HG02623 (cell line): ENCODE data around the gene GOLGA6L26.
"Not testable (repeated sequence)": the region's sequence is repeated elsewhere in the genome, so short reads cannot be mapped to it uniquely, and the experiment has no call there.

Experiments
- ATAC-seq: cut with Tn5 transposase; IDR thresholded peaks from one replicate; pipeline ENCODE4 v1.9.1; 2021; ENCODE audit warnings: moderate library complexity; ENCODE audit not compliant: unreplicated experiment

Gene GOLGA6L26

GRCh38 chr15:23334096-23334495 lies at the start of gene GOLGA6L26:
Gene GOLGA6L26 (minus strand): TSS chr15:23334196. CDS start chr15:23334135, 61 bp downstream.
- not testable (repeated sequence) for ATAC-seq

- not testable (repeated sequence) for ATAC-seq
Measured at GRCh38 chr15:23381192-23381591, 47.2 kb upstream of the GOLGA6L26 start.

GRCh38 chr15:23380700-23381099 lies 46.7 kb upstream of the GOLGA6L26 start:
- not testable (repeated sequence) for ATAC-seq

GRCh38 chr15:23378946-23379345 lies 45.0 kb upstream of the GOLGA6L26 start:
- ATAC-seq = not testable (repeated sequence)

- ATAC-seq = not testable (repeated sequence)
Measured at GRCh38 chr15:23374226-23374625, 40.2 kb upstream of the GOLGA6L26 start.

GRCh38 chr15:23372891-23373600 lies 39.0 kb upstream of the GOLGA6L26 start:
- ATAC-seq = not testable (repeated sequence)

- ATAC-seq = no peak
Measured at GRCh38 chr15:23372284-23372683, 38.3 kb upstream of the GOLGA6L26 start.

- not testable (repeated sequence) for ATAC-seq
Measured at GRCh38 chr15:23371868-23372267, 37.9 kb upstream of the GOLGA6L26 start.

GRCh38 chr15:23371134-23371533 lies 37.1 kb upstream of the GOLGA6L26 start:
- ATAC-seq = not testable (repeated sequence)

- no peak for ATAC-seq
Measured at GRCh38 chr15:23370578-23370977, 36.6 kb upstream of the GOLGA6L26 start.

GRCh38 chr15:23364261-23364660 lies 30.3 kb upstream of the GOLGA6L26 start:
- not testable (repeated sequence) for ATAC-seq

- not testable (repeated sequence) for ATAC-seq
Measured at GRCh38 chr15:23362622-23363021, 28.6 kb upstream of the GOLGA6L26 start.

- ATAC-seq = not testable (repeated sequence)
Measured at GRCh38 chr15:23354448-23354847, 20.5 kb upstream of the GOLGA6L26 start, which contains the start of gene GOLGA8S. Gene GOLGA8S (plus strand): TSS chr15:23354748. CDS start chr15:23354810, 62 bp downstream.

GRCh38 chr15:23311233-23311632 lies 22.8 kb downstream of the GOLGA6L26 start:
- ATAC-seq = not testable (repeated sequence)

GRCh38 chr15:23305921-23306320 lies 28.1 kb downstream of the GOLGA6L26 start:
- not testable (repeated sequence) for ATAC-seq

- ATAC-seq = not testable (repeated sequence)
Measured at GRCh38 chr15:23304805-23305204, 29.2 kb downstream of the GOLGA6L26 start.

- ATAC-seq = not testable (repeated sequence)
Measured at GRCh38 chr15:23304267-23304666, 29.7 kb downstream of the GOLGA6L26 start.

GRCh38 chr15:23303654-23304053 lies 30.3 kb downstream of the GOLGA6L26 start:
- peak; percentile 48 for ATAC-seq

GRCh38 chr15:23303246-23303645 lies 30.8 kb downstream of the GOLGA6L26 start:
- peak; percentile 77 for ATAC-seq
